ENCODE results near the gene POU6F2. TPM values are rescaled to one million over a fixed set of nuclear protein-coding genes. Genes with fewer than 3 reads are reported as not detected.

Gene POU6F2
- total and polyA plus RNA-seq, 2 of the 4 experiments (the other 2 are of a cell fraction), result not detected

GRCh38 chr7:39125846-39126245, 148.1 kb downstream of the POU6F2 start:
- no peak overlapping the region for H3K27ac ChIP-seq (ENCODE audit: insufficient read depth, low read length)
- H2BK15ac ChIP-seq (ENCODE audit: low read depth, low read length), result no peak overlapping the region
- no peaks in the 10 kb centered on the region for H3K9me3 ChIP-seq (ENCODE audit: control insufficient read depth, insufficient read depth, low read length)
- BruUV-seq (replicated peaks), result no TSS peak
- no peaks in the 10 kb centered on the region for H3K36me3 ChIP-seq (ENCODE audit: control insufficient read depth, insufficient read depth, low read length)
- no peak overlapping the region for H3K56ac ChIP-seq (ENCODE audit: extremely low read depth, insufficient read depth, low read length)
- H3K27me3 ChIP-seq (ENCODE audit: control insufficient read depth, insufficient read depth, low read length), result no peaks in the 10 kb centered on the region
- H3K4me3 ChIP-seq (ENCODE audit: insufficient read depth, low read depth, low read length), result no peak overlapping the region
- H2AK9ac ChIP-seq (replicated peaks; ENCODE audit: low read depth, low read length, poor library complexity), result no peak overlapping the region
- no peak overlapping the region for H2BK120ac ChIP-seq (ENCODE audit: low read depth, low read length)
- no peak overlapping the region for H3K4ac ChIP-seq (ENCODE audit: low read depth, low read length)
- H3K4me2 ChIP-seq (ENCODE audit: low read depth, low read length), result no peak overlapping the region
- H4K91ac ChIP-seq (ENCODE audit: insufficient read depth, low read depth, low read length), result no peak overlapping the region
- H3K18ac ChIP-seq (ENCODE audit: low read depth, low read length), result no peak overlapping the region
- no peaks in the 10 kb centered on the region for H4K20me1 ChIP-seq (ENCODE audit: insufficient read depth, low read length)
- TF ChIP-seq MXI1 (IDR thresholded peaks at IDR 0.05; ENCODE audit: borderline replicate concordance, low read depth, low read length) (no peak), FOS (IDR thresholded peaks at IDR 0.05; ENCODE audit: low read depth, low read length) (no peak), NFE2L2 (IDR thresholded peaks at IDR 0.05; ENCODE audit: low read depth, low read length) (no peak), USF2 (IDR thresholded peaks at IDR 0.05; ENCODE audit: low read depth, low read length) (no peak), SMC3 (IDR thresholded peaks at IDR 0.05; ENCODE audit: low read depth, low read length) (no peak), ELK1 (IDR thresholded peaks at IDR 0.05; ENCODE audit: borderline replicate concordance, low read depth, low read length) (no peak), RFX5 (IDR thresholded peaks at IDR 0.05; ENCODE audit: low read depth, low read length) (no peak), CEBPB (IDR thresholded peaks at IDR 0.05; ENCODE audit: low read depth, low read length) (no peak), MAFK (IDR thresholded peaks at IDR 0.05; ENCODE audit: low read depth, low read length) (no peak), CTCF (conservative IDR thresholded peaks at IDR 0.05; ENCODE audit: low read depth, low read length) (no peak), RCOR1 (IDR thresholded peaks at IDR 0.05; ENCODE audit: insufficient replicate concordance, low read length) (no peak), CHD1 (IDR thresholded peaks at IDR 0.05; ENCODE audit: low read depth, low read length) (no peak), MAZ (IDR thresholded peaks at IDR 0.05; ENCODE audit: borderline replicate concordance, low read depth, low read length) (no peak), POLR2A (IDR thresholded peaks at IDR 0.05; ENCODE audit: low read depth, low read length) (no peak), RAD21 (IDR thresholded peaks at IDR 0.05; ENCODE audit: low read length) (no peak), BHLHE40 (IDR thresholded peaks at IDR 0.05; ENCODE audit: low read depth, low read length) (no peak)
- DNase-seq (no peak), ATAC-seq (ENCODE audit: low read depth) (no peak)
- no peak overlapping the region for H3K23ac ChIP-seq (ENCODE audit: low read depth, low read length)
- H3K9me1 ChIP-seq (ENCODE audit: insufficient read depth, low read length), result no peaks in the 10 kb centered on the region
- no peak overlapping the region for H2AK5ac ChIP-seq (ENCODE audit: low read depth, low read length)
- POLR2A ChIA-PET (ENCODE audit: unreplicated experiment), result no interaction called here
- intact Hi-C loops (cut with micrococcal nuclease) (no loop called here), dilution Hi-C loops (cut with HindIII; ENCODE audit: low sequenced_read_pairs, unreplicated experiment) (no loop called here), in situ Hi-C loops (cut with MboI; ENCODE audit: low sequenced_read_pairs) (no loop called here)
- H2BK5ac ChIP-seq (ENCODE audit: low read depth, low read length, poor library complexity, severe bottlenecking), result no peak overlapping the region
- no peaks in the 10 kb centered on the region for H3K79me1 ChIP-seq (ENCODE audit: low read depth in 1 of 2, low read length in 2 of 2)
- no peak overlapping the region for H3K14ac ChIP-seq (replicated peaks; ENCODE audit: low read depth, low read length)
- no peak overlapping the region for H2AFZ ChIP-seq (replicated peaks; ENCODE audit: low read length, poor library complexity)
- H3K9ac ChIP-seq (ENCODE audit: low read depth, low read length), result no peak overlapping the region
- no peak overlapping the region for H2BK20ac ChIP-seq (ENCODE audit: low read depth, low read length)
- H4K8ac ChIP-seq (ENCODE audit: low read depth in 2 of 2, low read length in 2 of 2), result no peak overlapping the region
- CTCF ChIA-PET, result no interaction called here
- no peaks in the 10 kb centered on the region for H3K4me1 ChIP-seq (ENCODE audit: control insufficient read depth, insufficient read depth, low read length)
- WGBS, 2 experiments (ENCODE audit: extremely low coverage in 2 of 2, insufficient read length in 1 of 2), result 33% methylated on average over 1 of the region's 3 CpGs; no CpG with 5 or more reads in 1 of the 2 experiments
- H4K5ac ChIP-seq (ENCODE audit: low read depth, low read length), result no peak overlapping the region

Data from IMR-90 (cell line).